ENCODE data around the gene SUSD1. TPM values are rescaled to one million over a fixed set of nuclear protein-coding genes. Genes with fewer than 3 reads are reported as not detected.

The SUSD1 gene
- total and polyA plus RNA-seq, 9 donors, result 1.1 to 21.0 (median 3.4) TPM

- Histone ChIP-seq H3K36me3 (no peaks in the 10 kb centered on the region), H3K4me1 (ENCODE audit: insufficient read depth) (no peaks in the 10 kb centered on the region), H3K4me3 (no peak overlapping the region), H3K27me3 (no peaks in the 10 kb centered on the region), H3K27ac (no peak overlapping the region), H3K9me3 (no peaks in the 10 kb centered on the region)
- 57 to 65% (median 57%) methylated on average over 1 of the region's 1 CpG for WGBS, 3 donors
- TF ChIP-seq CTCF (IDR thresholded peaks at IDR 0.05), result no peak
- no peak for TF ChIP-seq EP300 (IDR thresholded peaks at IDR 0.05)
- no peak for TF ChIP-seq POLR2A (IDR thresholded peaks at IDR 0.05)
- no peak for DNase-seq
- intact Hi-C loops (cut with DNase I), result no loop called here
Measured at GRCh38 chr9:112032743-112033142, 142.4 kb downstream of the SUSD1 start.

- no peaks in the 10 kb centered on the region for H3K27me3 ChIP-seq
- 95 to 97% (median 96%) methylated on average over 2 of the region's 2 CpGs for WGBS, 3 donors
Measured at GRCh38 chr9:112032009-112032408, 143.1 kb downstream of the SUSD1 start.

GRCh38 chr9:112031400-112031799 lies 143.7 kb downstream of the SUSD1 start:
- H3K27ac ChIP-seq, result no peak overlapping the region
- 62 to 81% (median 75%) methylated on average over 3 of the region's 3 CpGs for WGBS, 3 donors
- no peaks in the 10 kb centered on the region for H3K36me3 ChIP-seq
- no peak for DNase-seq
- no peaks in the 10 kb centered on the region for H3K27me3 ChIP-seq
- TF ChIP-seq EP300 (IDR thresholded peaks at IDR 0.05) (no peak), CTCF (IDR thresholded peaks at IDR 0.05) (no peak), POLR2A (IDR thresholded peaks at IDR 0.05) (no peak)
- H3K4me1 ChIP-seq (ENCODE audit: insufficient read depth), result no peaks in the 10 kb centered on the region
- intact Hi-C loops (cut with DNase I), result no loop called here
- H3K4me3 ChIP-seq, result no peak overlapping the region
- no peaks in the 10 kb centered on the region for H3K9me3 ChIP-seq

More at GRCh38 chr9:112032009-112032408, 143.1 kb downstream of the SUSD1 start:
- Histone ChIP-seq H3K36me3 (no peaks in the 10 kb centered on the region), H3K4me1 (ENCODE audit: insufficient read depth) (no peaks in the 10 kb centered on the region), H3K4me3 (no peak overlapping the region), H3K27ac (no peak overlapping the region), H3K9me3 (no peaks in the 10 kb centered on the region)
- DNase-seq, result no peak
- intact Hi-C loops (cut with DNase I), result no loop called here
- TF ChIP-seq POLR2A (IDR thresholded peaks at IDR 0.05) (no peak), CTCF (IDR thresholded peaks at IDR 0.05) (no peak)

- no peak overlapping the region for H3K27ac ChIP-seq
- intact Hi-C loops (cut with DNase I), result no loop called here
- WGBS, 3 donors, result 11 to 30% (median 16%) methylated on average over 3 of the region's 3 CpGs
Measured at GRCh38 chr9:112029921-112030444, 145.1 kb downstream of the SUSD1 start.

More at GRCh38 chr9:112029921-112030444, 145.1 kb downstream of the SUSD1 start:
- Histone ChIP-seq H3K9me3 (no peaks in the 10 kb centered on the region), H3K4me1 (ENCODE audit: insufficient read depth) (no peaks in the 10 kb centered on the region), H3K4me3 (no peak overlapping the region), H3K27me3 (no peaks in the 10 kb centered on the region), H3K36me3 (no peaks in the 10 kb centered on the region)
- no peak for DNase-seq
- TF ChIP-seq CTCF (IDR thresholded peaks at IDR 0.05) (no peak), POLR2A (IDR thresholded peaks at IDR 0.05) (no peak), EP300 (IDR thresholded peaks at IDR 0.05) (no peak)

Data from ovary (tissue), 9 donors.